HepG2 (cell line): Measurements from ENCODE around the gene TOPBP1. TPM values are rescaled to one million over a fixed set of nuclear protein-coding genes. Genes with fewer than 3 reads are reported as not detected.
A peak's percentile ranks its signal among the peaks of the same experiment; 100 is the strongest.

Source experiments
- AHR ChIP-seq: IDR thresholded peaks from 2 replicates; pipeline ENCODE4 v1.6.1; 2018; ENCODE audit warnings: missing genetic modification reagents, missing compliant biosample characterization
- ATM ChIP-seq: fragments of 450-650 bp; IDR thresholded peaks from 2 replicates; pipeline ENCODE4 v1.7.1; 2017; ENCODE audit warnings: mild to moderate bottlenecking, borderline replicate concordance
- BCL6 ChIP-seq: IDR thresholded peaks from 2 replicates; pipeline ENCODE4 v1.6.1; 2016; ENCODE audit warnings: missing genetic modification reagents, missing compliant biosample characterization
- CEBPG ChIP-seq: IDR thresholded peaks from 2 replicates; pipeline ENCODE4 v1.6.1; 2016
- DZIP1 ChIP-seq: sonication (generic); formaldehyde crosslinking; IDR thresholded peaks from 2 replicates; pipeline ENCODE4 v1.5.0; 2020; ENCODE audit warnings: mild to moderate bottlenecking, missing genetic modification reagents
- EP300 ChIP-seq, 3 experiments: sonication (generic) in 1 of 3; formaldehyde crosslinking in 1 of 3; IDR thresholded peaks; 2 replicates each; pipeline versions ENCODE4 v1.5.1 to v1.6.1; 2011 to 2020; ENCODE audit warnings: low read depth in 2 of 3, low read length in 2 of 3, borderline replicate concordance in 1 of 3, improper control_type of control experiment in 1 of 3, mild to moderate bottlenecking in 1 of 3, missing genetic modification reagents in 1 of 3, moderate library complexity in 1 of 3
- EZH2 ChIP-seq: conservative IDR thresholded peaks from 2 replicates; pipeline ENCODE4 v1.6.1; 2012; ENCODE audit warnings: mild to moderate bottlenecking, low read depth, low read length, moderate library complexity
- FOXA1 ChIP-seq, 2 experiments: fragments of 450-650 bp in 1 of 2; sonication (generic) in 1 of 2; formaldehyde crosslinking in 1 of 2; IDR thresholded peaks; 2 replicates each; pipeline versions ENCODE4 v1.4.0 to v1.6.1; 2016 to 2020; ENCODE audit warnings: missing genetic modification reagents in 1 of 2
- FOXJ3 ChIP-seq: sonication (generic); formaldehyde crosslinking; IDR thresholded peaks from 2 replicates; pipeline ENCODE4 v1.4.0; 2020; ENCODE audit warnings: missing genetic modification reagents, mild to moderate bottlenecking, borderline replicate concordance
- HMG20B ChIP-seq: conservative IDR thresholded peaks from 2 replicates; pipeline ENCODE4 v1.6.1; 2016; ENCODE audit warnings: missing genetic modification reagents, missing compliant biosample characterization
- ISL2 ChIP-seq: sonication (generic); formaldehyde crosslinking; IDR thresholded peaks from 2 replicates; pipeline ENCODE4 v1.5.0; 2020; ENCODE audit warnings: missing genetic modification reagents
- MED1 ChIP-seq: sonication (generic); formaldehyde crosslinking; IDR thresholded peaks from 2 replicates; pipeline ENCODE4 v1.4.0; 2020; ENCODE audit warnings: missing genetic modification reagents
- MYC ChIP-seq: sonication (generic); formaldehyde crosslinking; IDR thresholded peaks from 2 replicates; pipeline ENCODE4 v1.9.0; 2021; ENCODE audit warnings: missing genetic modification reagents, borderline replicate concordance
- NR2F1 ChIP-seq, 2 experiments: fragments of 450-650 bp in 1 of 2; formaldehyde crosslinking in 1 of 2; IDR thresholded peaks; 2 replicates each; pipeline versions ENCODE4 v1.5.0 to v1.6.1; 2016 to 2020; ENCODE audit warnings: mild to moderate bottlenecking in 1 of 2, missing compliant biosample characterization in 1 of 2, missing genetic modification reagents in 1 of 2, moderate library complexity in 1 of 2
- RFX5 ChIP-seq: IDR thresholded peaks from 2 replicates; pipeline ENCODE4 v1.6.1; 2011; ENCODE audit warnings: low read depth, low read length, improper control_type of control experiment
- SETDB1 ChIP-seq: sonication (generic); formaldehyde crosslinking; IDR thresholded peaks from 2 replicates; pipeline ENCODE4 v1.5.1; 2020; ENCODE audit warnings: missing genetic modification reagents, mild to moderate bottlenecking, borderline replicate concordance
- SIX1 ChIP-seq: sonication (generic); formaldehyde crosslinking; IDR thresholded peaks from 2 replicates; pipeline ENCODE4 v1.4.0; 2020; ENCODE audit warnings: missing genetic modification reagents, borderline replicate concordance
- SOX6 ChIP-seq, 2 experiments: fragments of 450-650 bp in 1 of 2; sonication (generic) in 1 of 2; formaldehyde crosslinking in 1 of 2; IDR thresholded peaks; 2 replicates each; pipeline versions ENCODE4 v1.4.0 to v1.6.1; 2017 to 2020; ENCODE audit warnings: antibody characterized with exemption in 1 of 2, mild to moderate bottlenecking in 1 of 2, missing genetic modification reagents in 1 of 2
- STAG1 ChIP-seq: sonication (generic); formaldehyde crosslinking; IDR thresholded peaks from 2 replicates; pipeline ENCODE4 v1.4.0; 2020; ENCODE audit warnings: missing genetic modification reagents
- ZBTB21 ChIP-seq: sonication (generic); formaldehyde crosslinking; IDR thresholded peaks from 2 replicates; pipeline ENCODE4 v1.4.0; 2020; ENCODE audit warnings: missing genetic modification reagents
- ZNF12 ChIP-seq: sonication (generic); formaldehyde crosslinking; IDR thresholded peaks from 2 replicates; pipeline ENCODE4 v1.5.0; 2020; ENCODE audit warnings: missing genetic modification reagents
- ZNF235 ChIP-seq: sonication (generic); formaldehyde crosslinking; IDR thresholded peaks from 2 replicates; pipeline ENCODE4 v1.8.1; 2023; ENCODE audit warnings: mild to moderate bottlenecking, missing genetic modification reagents, borderline replicate concordance
- ZNF431 ChIP-seq: sonication (generic); formaldehyde crosslinking; IDR thresholded peaks from 2 replicates; pipeline ENCODE4 v1.9.0; 2022; ENCODE audit warnings: missing genetic modification reagents, low read depth, mild to moderate bottlenecking, borderline replicate concordance
- ZNF441 ChIP-seq: sonication (generic); formaldehyde crosslinking; IDR thresholded peaks from 2 replicates; pipeline ENCODE4 v1.7.0; 2021; ENCODE audit warnings: missing genetic modification reagents, borderline replicate concordance
- ZNF678 ChIP-seq: sonication (generic); formaldehyde crosslinking; IDR thresholded peaks from 2 replicates; pipeline ENCODE4 v1.4.0; 2020; ENCODE audit warnings: mild to moderate bottlenecking, missing genetic modification reagents
- polyA plus RNA-seq, 8 experiments: library from polyadenylated mRNA; depleted of rRNA in 3 of 8; stranded (reverse) in 7 of 8; unstranded in 1 of 8; fragments of >200 nt; fragmentation: Illumina TruSeq in 4 of 8; extraction: Trizol in 4 of 8; gene quantifications; 2 replicates each; pipeline versions ENCODE4 v1.2.1 to v1.2.3, GENCODE V29; 2011 to 2016; ENCODE audit warnings: low read depth in 4 of 8, missing spikeins in 1 of 8, mixed read lengths in 1 of 8; ENCODE audit not compliant: insufficient read depth in 1 of 8
- total RNA-seq, 5 experiments: library from RNA; depleted of rRNA; stranded (reverse); fragments of >200 nt; fragmentation: Illumina TruSeq; extraction: Trizol; gene quantifications; 2 replicates each; pipeline ENCODE4 v1.2.3, GENCODE V29; 2016; ENCODE audit warnings: low read depth in 1 of 5
- TF ChIP-seq, protein P1 (sequence below): IDR thresholded peaks from 2 replicates; pipeline ENCODE4 v1.6.1; 2016
- TF ChIP-seq, protein P2 (sequence below): sonication (generic); formaldehyde crosslinking; IDR thresholded peaks from 2 replicates; pipeline ENCODE4 v1.5.0; 2020; ENCODE audit warnings: mild to moderate bottlenecking, missing genetic modification reagents

The TOPBP1 gene
- total and polyA plus RNA-seq, 2 of the 13 experiments (the other 11 are each of a cell fraction or from before 2014, with no cell fraction given) = 24.3 to 42.9 TPM

DNA sequence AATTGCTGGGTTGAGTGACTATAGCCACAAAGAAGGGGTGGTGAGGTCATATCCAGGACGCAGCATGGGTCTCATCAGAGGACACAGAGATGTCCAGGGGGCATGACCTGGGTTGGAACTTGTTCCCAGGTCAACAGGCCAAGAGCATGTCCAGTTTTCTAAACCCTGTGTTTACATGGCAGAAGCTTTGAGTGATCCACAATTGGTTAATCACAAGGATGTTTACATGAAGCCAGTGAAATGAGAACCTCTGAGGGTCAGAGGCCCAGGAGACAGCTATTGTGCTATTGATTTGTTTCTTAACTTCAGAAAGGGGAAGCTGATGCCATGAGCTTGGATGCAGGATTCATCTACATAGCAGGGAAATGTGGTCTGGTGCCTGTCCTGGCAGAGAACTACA, 42.2 kb upstream of the TOPBP1 start (continued):
- TF ChIP-seq DZIP1 (CRISPR knock-in tag) (no peak), BCL6 (CRISPR knock-in tag) (peak; percentile 83), ZNF678 (CRISPR knock-in tag) (no peak), MED1 (CRISPR knock-in tag) (peak; percentile 89), ZNF12 (CRISPR knock-in tag) (no peak), SOX6 (IDR thresholded peaks at IDR 0.05) (no peak), SOX6 (CRISPR knock-in tag; IDR thresholded peaks at IDR 0.05) (peak; percentile 93), EP300 (IDR thresholded peaks at IDR 0.05; ENCODE audit: low read depth in 2 of 2, low read length in 2 of 2) (peak in 1 of 2 experiments; percentile 86; a peak in 2 of 4 replicates), EP300 (CRISPR knock-in tag; IDR thresholded peaks at IDR 0.05; ENCODE audit: borderline replicate concordance) (no peak), RFX5 (no peak), MYC (CRISPR knock-in tag) (peak; percentile 31; the same call in 1 of the 2 replicates), FOXJ3 (CRISPR knock-in tag) (peak; percentile 92), EZH2 (no peak), SIX1 (0 out of 2 replicates have a peak, but pooled peaks have one; percentile 23), ZNF431 (CRISPR knock-in tag) (no peak), FOXA1 (IDR thresholded peaks at IDR 0.05) (no peak), FOXA1 (CRISPR knock-in tag; IDR thresholded peaks at IDR 0.05) (peak; percentile 58), ISL2 (CRISPR knock-in tag) (peak; percentile 38; the same call in 1 of the 2 replicates), NR2F1 (CRISPR knock-in tag; IDR thresholded peaks at IDR 0.05) (peak; percentile 97 to 98), ATM (no peak), ZBTB21 (CRISPR knock-in tag) (no peak), ZNF235 (CRISPR knock-in tag) (no peak), AHR (no peak), STAG1 (CRISPR knock-in tag) (peak; percentile 24), CEBPG (CRISPR knock-in tag) (peak; percentile 52; the same call in 1 of the 2 replicates), ZNF441 (CRISPR knock-in tag) (peak; percentile 35; the same call in 1 of the 2 replicates), HMG20B (CRISPR knock-in tag) (no peak), SETDB1 (CRISPR knock-in tag) (no peak)
- TF ChIP-seq, protein P1, sequence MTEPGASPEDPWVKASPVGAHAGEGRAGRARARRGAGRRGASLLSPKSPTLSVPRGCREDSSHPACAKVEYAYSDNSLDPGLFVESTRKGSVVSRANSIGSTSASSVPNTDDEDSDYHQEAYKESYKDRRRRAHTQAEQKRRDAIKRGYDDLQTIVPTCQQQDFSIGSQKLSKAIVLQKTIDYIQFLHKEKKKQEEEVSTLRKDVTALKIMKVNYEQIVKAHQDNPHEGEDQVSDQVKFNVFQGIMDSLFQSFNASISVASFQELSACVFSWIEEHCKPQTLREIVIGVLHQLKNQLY (CRISPR knock-in tag) = peak; percentile 54; the same call in 1 of the 2 replicates
- TF ChIP-seq, protein P2, sequence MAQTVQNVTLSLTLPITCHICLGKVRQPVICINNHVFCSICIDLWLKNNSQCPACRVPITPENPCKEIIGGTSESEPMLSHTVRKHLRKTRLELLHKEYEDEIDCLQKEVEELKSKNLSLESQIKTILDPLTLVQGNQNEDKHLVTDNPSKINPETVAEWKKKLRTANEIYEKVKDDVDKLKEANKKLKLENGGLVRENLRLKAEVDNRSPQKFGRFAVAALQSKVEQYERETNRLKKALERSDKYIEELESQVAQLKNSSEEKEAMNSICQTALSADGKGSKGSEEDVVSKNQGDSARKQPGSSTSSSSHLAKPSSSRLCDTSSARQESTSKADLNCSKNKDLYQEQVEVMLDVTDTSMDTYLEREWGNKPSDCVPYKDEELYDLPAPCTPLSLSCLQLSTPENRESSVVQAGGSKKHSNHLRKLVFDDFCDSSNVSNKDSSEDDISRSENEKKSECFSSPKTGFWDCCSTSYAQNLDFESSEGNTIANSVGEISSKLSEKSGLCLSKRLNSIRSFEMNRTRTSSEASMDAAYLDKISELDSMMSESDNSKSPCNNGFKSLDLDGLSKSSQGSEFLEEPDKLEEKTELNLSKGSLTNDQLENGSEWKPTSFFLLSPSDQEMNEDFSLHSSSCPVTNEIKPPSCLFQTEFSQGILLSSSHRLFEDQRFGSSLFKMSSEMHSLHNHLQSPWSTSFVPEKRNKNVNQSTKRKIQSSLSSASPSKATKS = no peak
